T-cell (primary cell): ENCODE results near the gene RAMACL. TPM values are rescaled to one million over a fixed set of nuclear protein-coding genes. Genes with fewer than 3 reads are reported as not detected.

Experiments used
- ATAC-seq, 4 experiments: fragments of 200-7000 bp in 3 of 4; fragments of 150-1000 bp in 1 of 4; cut with Tn5 transposase; replicated peaks in 1 of 4; 1 replicate in 3 of 4; 2 replicates in 1 of 4; pipeline ENCODE4 v1.10.0; 2021; ENCODE audit warnings: moderate library complexity in 3 of 4, mild to moderate bottlenecking in 2 of 4, moderate number of reproducible peaks in 1 of 4
- CTCF ChIA-PET, 2 donors: fragments of 300-600 bp; sonication (Branson Sonifier 250); formaldehyde crosslinking; loops; one replicate each; lab custom pipeline; 2022; ENCODE audit warnings: antibody characterized with exemption in 2 of 2; lab: Charles Lee
- POLR2A ChIA-PET, 2 donors: fragments of 300-600 bp; sonication (Branson Sonifier 250); formaldehyde crosslinking; loops; one replicate each; lab custom pipeline; 2022; ENCODE audit warnings: antibody characterized with exemption in 2 of 2; lab: Charles Lee
- DNase-seq, 35 experiments: peaks; one replicate each; pipeline versions ENCODE4 v3.0.0 to v3.0.0-alpha.2; 2013 to 2023
- H3K27ac ChIP-seq: one replicate; pipeline ENCODE4 v1.5.1; 2013; ENCODE audit warnings: low read length
- H3K27me3 ChIP-seq, 2 experiments: replicated peaks in 1 of 2; 1 replicate in 1 of 2; 2 replicates in 1 of 2; pipeline versions ENCODE4 v1.6.1 to v1.7.0; 2013; ENCODE audit warnings: low read length in 1 of 2, mixed read lengths in 1 of 2; ENCODE audit not compliant: control insufficient read depth in 2 of 2, insufficient read depth in 2 of 2; ENCODE audit errors: extremely low read depth in 1 of 2
- H3K36me3 ChIP-seq, 2 donors: 1 replicate in 1 of 2; 2 replicates in 1 of 2; pipeline versions ENCODE4 v1.6.1 to v1.7.0; 2013; ENCODE audit warnings: low read length in 1 of 2; ENCODE audit not compliant: control insufficient read depth in 2 of 2, insufficient read depth in 1 of 2; ENCODE audit errors: extremely low read depth in 1 of 2
- H3K4me1 ChIP-seq, 2 experiments: 1 replicate in 1 of 2; 2 replicates in 1 of 2; pipeline versions ENCODE4 v1.6.1 to v1.7.0; 2013; ENCODE audit warnings: low read length in 2 of 2, mixed read lengths in 1 of 2; ENCODE audit not compliant: insufficient read depth in 2 of 2, control insufficient read depth in 1 of 2; ENCODE audit errors: extremely low read depth in 1 of 2
- H3K4me3 ChIP-seq, 2 donors: 1 replicate in 1 of 2; 2 replicates in 1 of 2; pipeline versions ENCODE4 v1.5.1 to v1.7.0; 2013; ENCODE audit warnings: mild to moderate bottlenecking in 2 of 2, low read length in 1 of 2, moderate library complexity in 1 of 2; ENCODE audit not compliant: control insufficient read depth in 1 of 2; ENCODE audit errors: extremely low read depth in 1 of 2
- H3K9me3 ChIP-seq: 2 replicates; pipeline ENCODE4 v1.7.0; 2013
- H3K27ac Mint-ChIP-seq, 2 donors: one replicate each; pipeline ENCODE4 v1.8.0; 2020 to 2021; ENCODE audit warnings: mild to moderate bottlenecking in 2 of 2, mixed read lengths in 2 of 2
- H3K27me3 Mint-ChIP-seq, 2 donors: one replicate each; pipeline ENCODE4 v1.8.0; 2021 to 2022; ENCODE audit warnings: mixed read lengths in 2 of 2
- H3K36me3 Mint-ChIP-seq: one replicate; pipeline ENCODE4 v1.8.0; 2021; ENCODE audit warnings: mixed read lengths
- H3K4me1 Mint-ChIP-seq, 3 donors: one replicate each; pipeline ENCODE4 v1.8.0; 2020 to 2022; ENCODE audit warnings: mixed read lengths in 3 of 3, mild to moderate bottlenecking in 1 of 3
- H3K4me3 Mint-ChIP-seq, 3 donors: one replicate each; pipeline ENCODE4 v1.8.0; 2020 to 2022; ENCODE audit warnings: mild to moderate bottlenecking in 3 of 3, mixed read lengths in 3 of 3, moderate library complexity in 3 of 3
- H3K9me3 Mint-ChIP-seq, 3 donors: one replicate each; pipeline ENCODE4 v1.8.0; 2020 to 2022; ENCODE audit warnings: mixed read lengths in 3 of 3
- WGBS: methylation state at CpG from one replicate; pipeline ENCODE4 v1.1.5; 2013; ENCODE audit warnings: missing lambda C conversion rate; ENCODE audit not compliant: insufficient coverage; 5-methylcytosine and 5-hydroxymethylcytosine counted together
- total RNA-seq, 35 experiments: library from RNA in 6 of 35; stranded (reverse) in 6 of 35; fragments of 120-200 nt in 1 of 35; gene quantifications; one replicate each; pipeline versions ENCODE4 v1.2.1 to v1.2.4 and lab custom pipeline; 2013 to 2026

The RAMACL gene
- total RNA-seq, 5 donors from 2014 or later (not counting 1 experiment from before 2014, with no cell fraction given) = 0.47 to 2.8 (median 1.2) TPM

- no peaks in the 10 kb centered on the region for H3K9me3 ChIP-seq
- H3K27ac ChIP-seq = no peak overlapping the region
- DNase-seq (no peak), ATAC-seq (no peak)
- H3K27ac Mint-ChIP-seq = no peak overlapping the region
- H3K27me3 Mint-ChIP-seq = peaks cover 2 to 3% of the 10 kb centered on the region in 2 donors
- H3K36me3 Mint-ChIP-seq = peaks cover 27% of the 10 kb centered on the region
- H3K27me3 ChIP-seq = peaks cover 0 to 11% of the 10 kb centered on the region in 2 experiments
- H3K4me3 ChIP-seq = no peak overlapping the region
- POLR2A ChIA-PET = interaction anchor here in 1 of 2 donors (0.6 kb wide), 1 partner anchor 25 kb away, joined by 3 read pairs; no protein-coding TSS in a partner anchor
- H3K9me3 Mint-ChIP-seq = no peaks in the 10 kb centered on the region
- H3K4me3 Mint-ChIP-seq = no peak overlapping the region
- H3K4me1 ChIP-seq = no peaks in the 10 kb centered on the region
- WGBS = no CpG with 5 or more reads among the region's 5 CpGs
- CTCF ChIA-PET = no interaction called here
- peaks cover 0 to 2% (median 0%) of the 10 kb centered on the region in 3 donors for H3K4me1 Mint-ChIP-seq
- no peaks in the 10 kb centered on the region for H3K36me3 ChIP-seq
These were observed 12.7 kb upstream of the RAMACL start for GRCh38 chr6:166599205-166599604.

- CTCF ChIA-PET = no interaction called here
- POLR2A ChIA-PET = no interaction called here
- no peak for ATAC-seq
These were observed 12.1 kb upstream of the RAMACL start for GRCh38 chr6:166598441-166599138.

DNA sequence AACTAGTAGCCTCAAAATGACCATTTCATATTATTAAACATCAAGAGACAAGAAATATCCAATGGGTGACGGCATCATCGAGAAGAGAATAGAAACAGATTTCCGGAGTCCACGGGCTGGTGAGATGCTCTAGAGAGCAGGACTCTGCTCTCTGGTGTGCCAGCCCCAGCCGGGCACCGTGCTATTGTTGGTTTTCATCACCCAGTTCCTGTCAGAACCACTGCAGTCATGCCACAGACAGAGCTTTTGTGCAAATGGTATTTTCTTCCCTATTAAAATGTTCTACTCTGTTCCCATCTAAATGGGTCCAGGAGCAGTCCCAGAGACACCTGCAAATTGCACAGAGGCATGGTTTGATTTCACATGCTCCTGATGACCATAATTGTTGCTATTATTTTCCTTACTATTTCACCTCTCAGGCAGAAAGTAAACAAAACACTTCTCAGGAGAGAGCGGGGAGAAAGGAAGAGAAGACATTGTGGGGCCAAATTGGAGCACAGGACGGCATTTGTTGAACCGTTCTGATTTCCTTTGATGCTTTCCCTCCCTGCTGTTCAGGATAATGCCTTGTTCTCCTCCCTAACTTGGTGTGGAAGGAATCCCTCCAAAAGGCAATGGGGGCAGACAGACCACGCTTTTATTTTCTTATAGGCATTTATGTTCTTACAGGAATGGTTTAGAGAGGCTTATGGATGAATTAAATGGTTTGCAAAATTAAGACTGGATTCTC, 11.4 kb upstream of the RAMACL start:
- no peaks in the 10 kb centered on the region for H3K9me3 ChIP-seq
- Mint-ChIP-seq H3K4me3 (no peak overlapping the region), H3K4me1 (peaks cover 0 to 2% (median 0%) of the 10 kb centered on the region in 3 donors), H3K9me3 (no peaks in the 10 kb centered on the region), H3K27ac (no peak overlapping the region), H3K27me3 (peaks cover 0 to 3% of the 10 kb centered on the region in 2 donors), H3K36me3 (peaks cover 27% of the 10 kb centered on the region)
- peaks cover 0 to 6% of the 10 kb centered on the region in 2 experiments for H3K27me3 ChIP-seq
- no peak overlapping the region for H3K4me3 ChIP-seq
- no peaks in the 10 kb centered on the region for H3K36me3 ChIP-seq
- ChIA-PET CTCF (interaction anchor here in 1 of 2 donors (0.6 kb wide), 1 partner anchor 423 kb away, joined by 3 read pairs; no protein-coding TSS in a partner anchor), POLR2A (no interaction called here)
- ATAC-seq (no peak), DNase-seq (no peak)
- no peaks in the 10 kb centered on the region for H3K4me1 ChIP-seq
- 78% methylated on average over 6 of the region's 10 CpGs for WGBS
- no peak overlapping the region for H3K27ac ChIP-seq

More at GRCh38 chr6:166598441-166599138, 12.1 kb upstream of the RAMACL start:
- Histone ChIP-seq H3K4me3 (no peak overlapping the region), H3K27ac (no peak overlapping the region), H3K36me3 (no peaks in the 10 kb centered on the region), H3K4me1 (no peaks in the 10 kb centered on the region), H3K27me3 (peaks cover 0 to 8% of the 10 kb centered on the region in 2 experiments), H3K9me3 (no peaks in the 10 kb centered on the region)
- H3K4me3 Mint-ChIP-seq = no peak overlapping the region
- DNase-seq = no peak
- no peaks in the 10 kb centered on the region for H3K9me3 Mint-ChIP-seq
- H3K27me3 Mint-ChIP-seq = peaks cover 2 to 3% of the 10 kb centered on the region in 2 donors
- 85% methylated on average over 5 of the region's 11 CpGs for WGBS
- H3K36me3 Mint-ChIP-seq = peaks cover 27% of the 10 kb centered on the region
- peaks cover 0 to 2% (median 0%) of the 10 kb centered on the region in 3 donors for H3K4me1 Mint-ChIP-seq
- no peak overlapping the region for H3K27ac Mint-ChIP-seq

- peaks cover 0 to 2% (median 0%) of the 10 kb centered on the region in 3 donors for H3K4me1 Mint-ChIP-seq
- Histone ChIP-seq H3K27me3 (peaks cover 0 to 6% of the 10 kb centered on the region in 2 experiments), H3K27ac (no peak overlapping the region), H3K4me3 (no peak overlapping the region), H3K4me1 (no peaks in the 10 kb centered on the region), H3K36me3 (no peaks in the 10 kb centered on the region), H3K9me3 (no peaks in the 10 kb centered on the region)
- no peak overlapping the region for H3K27ac Mint-ChIP-seq
- H3K9me3 Mint-ChIP-seq = no peaks in the 10 kb centered on the region
- H3K36me3 Mint-ChIP-seq = peaks cover 22% of the 10 kb centered on the region
- POLR2A ChIA-PET = no interaction called here
- no peak overlapping the region for H3K4me3 Mint-ChIP-seq
- no peaks in the 10 kb centered on the region for H3K27me3 Mint-ChIP-seq
- ATAC-seq (no peak), DNase-seq (no peak)
- WGBS = 81% methylated on average over 15 of the region's 15 CpGs
- CTCF ChIA-PET = no interaction called here
These were observed 10.5 kb upstream of the RAMACL start for GRCh38 chr6:166596776-166597507.

GRCh38 chr6:166595949-166596348, 9.5 kb upstream of the RAMACL start:
- H3K27me3 ChIP-seq = peaks cover 0 to 6% of the 10 kb centered on the region in 2 experiments
- 86% methylated on average over 4 of the region's 6 CpGs for WGBS
- Mint-ChIP-seq H3K9me3 (no peaks in the 10 kb centered on the region), H3K4me1 (peaks cover 0 to 2% (median 0%) of the 10 kb centered on the region in 3 donors), H3K36me3 (peaks cover 22% of the 10 kb centered on the region), H3K27me3 (no peaks in the 10 kb centered on the region), H3K4me3 (no peak overlapping the region), H3K27ac (no peak overlapping the region)
- POLR2A ChIA-PET = no interaction called here
- DNase-seq = no peak
- no peak overlapping the region for H3K27ac ChIP-seq
- H3K4me3 ChIP-seq = no peak overlapping the region
- H3K4me1 ChIP-seq = no peaks in the 10 kb centered on the region
- no peak for ATAC-seq
- no peaks in the 10 kb centered on the region for H3K9me3 ChIP-seq
- CTCF ChIA-PET = no interaction called here
- no peaks in the 10 kb centered on the region for H3K36me3 ChIP-seq

DNA sequence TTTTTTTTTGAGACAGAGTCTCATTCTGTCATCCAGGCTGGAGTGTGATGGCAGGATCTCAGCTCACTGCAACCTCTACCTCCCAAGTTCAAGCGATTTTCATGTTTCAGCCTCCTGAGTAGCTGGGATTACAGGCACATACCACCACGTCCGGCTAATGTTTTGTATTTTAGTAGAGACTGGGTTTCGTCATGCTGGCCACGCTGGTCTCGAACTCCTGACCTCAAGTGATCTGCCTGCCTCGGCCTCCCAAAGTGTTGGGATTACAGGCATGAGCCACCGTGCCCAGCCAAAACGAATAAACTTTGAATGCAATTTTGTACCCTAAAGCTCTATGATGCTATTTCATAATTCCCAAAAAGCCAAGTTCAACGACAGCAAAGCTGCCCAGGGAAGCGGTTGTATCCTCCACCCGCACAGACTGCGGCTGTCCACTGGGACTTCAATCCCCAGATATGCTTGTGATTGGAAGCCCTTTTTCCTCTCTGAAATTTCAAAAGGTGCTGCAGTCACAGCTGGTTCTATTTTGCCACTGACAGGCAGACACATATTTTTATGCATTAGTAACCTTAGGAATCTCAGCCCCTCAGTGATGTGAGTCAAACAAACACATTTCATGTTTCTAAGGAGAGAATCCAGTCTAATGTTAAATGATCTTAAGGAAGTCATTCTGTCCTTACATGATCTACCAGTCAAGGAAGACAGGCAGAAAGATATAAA, 8.7 kb upstream of the RAMACL start:
- no peaks in the 10 kb centered on the region for H3K4me1 ChIP-seq
- 93% methylated on average over 12 of the region's 13 CpGs for WGBS
- H3K36me3 ChIP-seq = no peaks in the 10 kb centered on the region
- Mint-ChIP-seq H3K9me3 (no peaks in the 10 kb centered on the region), H3K36me3 (peaks cover 22% of the 10 kb centered on the region), H3K27ac (no peak overlapping the region), H3K4me1 (no peaks in the 10 kb centered on the region), H3K4me3 (no peak overlapping the region), H3K27me3 (no peaks in the 10 kb centered on the region)
- no peak overlapping the region for H3K27ac ChIP-seq
- DNase-seq (no peak), ATAC-seq (no peak)
- H3K27me3 ChIP-seq = peaks cover 0 to 6% of the 10 kb centered on the region in 2 experiments
- ChIA-PET POLR2A (no interaction called here), CTCF (no interaction called here)
- no peak overlapping the region for H3K4me3 ChIP-seq
- H3K9me3 ChIP-seq = no peaks in the 10 kb centered on the region
